ENCODE results near the gene TOP1. TPM values are rescaled to one million over a fixed set of nuclear protein-coding genes. Genes with fewer than 3 reads are reported as not detected.

The TOP1 gene
- total RNA-seq, 1 donor from 2014 or later = 26.2 TPM

DNA sequence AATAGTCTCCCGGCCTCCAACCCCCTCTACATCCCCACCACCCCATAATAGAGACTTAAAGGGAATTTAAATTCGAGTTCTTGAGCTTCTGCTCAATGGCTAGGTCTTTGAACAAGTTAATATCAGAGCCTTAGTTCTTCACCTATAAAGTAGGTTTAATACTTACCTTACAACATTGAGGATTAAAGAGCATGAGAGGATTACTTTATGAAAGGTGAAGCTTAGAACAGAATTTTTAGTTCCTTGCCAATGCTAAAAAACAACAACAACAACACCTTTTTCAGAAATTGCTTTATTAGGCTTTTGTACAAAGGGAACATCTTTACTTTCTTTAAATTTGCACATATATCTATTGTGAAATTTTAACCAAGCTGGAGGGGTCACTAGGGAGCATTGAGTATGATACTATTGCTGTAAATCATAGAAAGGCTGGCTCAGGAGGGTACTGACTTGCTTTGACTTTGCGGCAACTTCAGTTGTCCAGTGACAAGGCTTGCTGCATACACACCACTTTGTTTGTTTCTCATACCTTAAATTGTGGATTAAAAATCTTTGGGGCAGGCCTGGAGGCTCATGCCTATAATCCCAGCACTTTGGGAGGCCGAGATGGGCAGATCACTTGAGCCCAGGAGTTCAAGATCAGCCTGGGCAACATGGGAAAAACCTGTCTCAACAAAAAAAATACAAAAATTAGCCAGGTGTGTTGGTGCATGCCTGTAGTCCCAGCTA is 9.7 kb downstream of the TOP1 start:
- DNase-seq = no peak

DNA sequence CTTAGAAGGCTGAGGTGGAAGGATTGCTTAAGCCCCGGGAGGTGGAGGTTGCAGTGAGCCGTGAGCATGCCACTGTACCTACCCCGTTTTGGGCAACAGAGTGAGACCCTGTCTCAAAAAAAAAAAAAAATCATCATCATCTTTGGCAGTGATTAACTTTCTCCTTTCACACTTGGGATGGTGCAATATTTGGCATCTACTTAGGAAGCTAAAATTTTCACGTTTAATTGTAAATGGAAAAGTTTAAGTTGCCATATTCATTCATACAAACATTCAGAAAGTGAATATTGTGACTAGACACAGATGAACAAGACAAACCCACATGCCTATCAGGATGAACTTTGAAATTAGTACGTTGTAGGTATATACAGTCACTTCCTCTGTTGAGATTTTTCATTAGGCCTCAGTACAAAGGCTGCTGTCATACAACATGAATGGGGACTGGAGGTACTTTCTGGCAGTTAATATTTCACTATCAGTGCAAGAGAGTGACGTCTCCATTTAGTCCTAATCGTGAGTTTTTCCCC is 10.3 kb downstream of the TOP1 start:
- no peak for DNase-seq

DNA sequence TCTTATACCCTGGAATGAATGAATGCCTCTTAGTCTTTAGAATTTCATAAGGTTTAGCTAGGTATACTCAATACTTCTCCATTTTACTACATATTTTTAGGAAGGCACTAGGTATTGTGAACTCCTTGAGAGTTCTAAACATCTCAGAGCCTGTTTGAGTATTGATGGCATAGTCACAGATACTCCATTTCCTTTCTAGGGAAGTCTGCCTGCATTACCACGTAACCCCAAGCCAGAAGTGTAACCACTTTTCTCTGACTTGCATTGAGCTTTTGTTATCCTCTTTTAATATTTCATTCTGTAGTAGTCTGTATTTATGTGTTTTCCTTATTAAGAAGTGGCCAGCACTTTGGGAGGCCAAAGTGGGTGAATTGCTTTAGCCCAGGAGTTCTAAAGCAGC is 12.2 kb downstream of the TOP1 start:
- DNase-seq = no peak

GRCh38 chr20:41041693-41042092 is 13.1 kb downstream of the TOP1 start:
- DNase-seq = no peak

GRCh38 chr20:41044409-41045062 is 15.9 kb downstream of the TOP1 start:
- no peak for DNase-seq

- no peak for DNase-seq
Observed at GRCh38 chr20:41045671-41046070, 17.0 kb downstream of the TOP1 start.

DNA sequence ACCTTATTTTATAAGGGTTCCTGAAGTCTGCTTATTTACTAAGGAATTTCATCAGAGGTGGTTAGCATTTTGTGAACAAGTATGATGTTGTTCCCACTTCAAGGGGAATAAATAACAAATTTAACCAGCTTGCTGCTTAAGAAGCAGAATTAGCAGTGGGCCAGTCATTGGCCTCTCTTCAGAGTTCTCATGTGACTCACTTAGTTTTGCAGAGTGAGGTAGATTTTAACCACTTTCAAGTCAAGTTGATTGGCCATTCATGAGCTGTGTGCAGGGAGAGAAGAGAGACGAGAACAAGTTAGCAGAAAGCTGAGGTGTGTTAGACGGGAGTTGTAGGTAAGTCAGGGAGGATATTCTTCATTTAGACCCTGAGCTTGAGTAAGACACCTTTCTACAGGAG is 18.1 kb downstream of the TOP1 start:
- DNase-seq = no peak

- DNase-seq = no peak
Observed at GRCh38 chr20:41047279-41047974, 18.8 kb downstream of the TOP1 start.

DNA sequence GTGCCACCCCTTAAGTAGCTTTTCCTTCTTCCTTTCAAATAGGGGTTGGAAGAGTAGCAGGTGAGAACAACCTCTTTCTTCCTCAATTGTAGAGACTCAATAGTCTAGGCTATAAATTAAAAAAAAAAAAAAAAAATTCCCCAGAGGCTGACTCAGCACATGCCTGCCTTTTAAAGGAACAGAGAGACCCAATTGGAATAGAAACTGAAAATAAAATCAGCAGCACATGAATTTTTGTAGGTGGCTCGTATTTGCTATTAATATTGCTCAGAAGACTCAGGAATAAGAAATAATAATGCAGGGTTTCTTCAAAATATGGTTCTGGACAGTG is 19.3 kb downstream of the TOP1 start:
- no peak for DNase-seq

GRCh38 chr20:41048461-41049301 is 20.1 kb downstream of the TOP1 start:
- DNase-seq = no peak

GRCh38 chr20:41049451-41049850 is 20.8 kb downstream of the TOP1 start:
- DNase-seq = no peak

GRCh38 chr20:41050361-41051008 is 21.9 kb downstream of the TOP1 start:
- DNase-seq = no peak

- DNase-seq = no peak
Observed at GRCh38 chr20:41051009-41051825, 22.6 kb downstream of the TOP1 start.

GRCh38 chr20:41052742-41053419 is 24.3 kb downstream of the TOP1 start:
- no peak for DNase-seq

- DNase-seq = no peak
Observed at GRCh38 chr20:41054070-41054846, 25.6 kb downstream of the TOP1 start.

DNA sequence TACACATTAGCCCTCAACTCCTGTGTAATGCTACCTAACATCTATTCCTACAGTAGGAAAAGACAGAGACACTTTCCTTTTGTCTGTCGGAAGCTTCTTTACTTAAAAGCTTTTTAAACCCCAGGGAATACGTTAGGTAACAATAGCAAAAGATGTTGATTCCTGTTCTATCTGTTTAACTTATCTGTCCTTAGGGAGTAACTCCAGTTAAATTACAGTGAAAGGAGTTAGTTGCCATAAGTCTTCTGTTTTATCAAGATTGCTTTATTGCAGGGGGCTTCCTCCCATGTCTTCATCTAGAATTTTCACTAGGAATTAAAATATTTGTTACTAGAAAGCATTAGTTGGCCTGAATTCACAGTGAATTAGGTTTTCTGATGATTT is 26.2 kb downstream of the TOP1 start:
- no peak for DNase-seq

DNA sequence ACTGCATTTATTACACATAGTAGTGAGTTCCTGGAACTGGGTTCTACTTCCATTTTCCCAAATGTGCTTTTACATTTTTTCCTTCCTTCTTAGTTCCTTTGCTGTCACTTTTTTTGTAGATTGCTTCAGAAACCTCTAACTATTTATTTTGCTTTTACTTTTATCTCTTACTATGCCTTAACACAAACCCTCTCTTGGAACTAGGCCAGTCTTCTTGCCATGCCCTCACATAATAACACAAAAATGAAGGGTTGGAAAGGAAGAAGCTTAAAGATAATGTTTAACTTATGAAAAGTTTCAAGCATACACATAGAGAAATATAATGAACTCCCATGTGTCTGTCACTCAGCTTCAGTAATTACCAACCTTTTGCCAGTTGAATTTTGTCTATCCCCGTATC is 27.1 kb downstream of the TOP1 start:
- DNase-seq = no peak

DNA sequence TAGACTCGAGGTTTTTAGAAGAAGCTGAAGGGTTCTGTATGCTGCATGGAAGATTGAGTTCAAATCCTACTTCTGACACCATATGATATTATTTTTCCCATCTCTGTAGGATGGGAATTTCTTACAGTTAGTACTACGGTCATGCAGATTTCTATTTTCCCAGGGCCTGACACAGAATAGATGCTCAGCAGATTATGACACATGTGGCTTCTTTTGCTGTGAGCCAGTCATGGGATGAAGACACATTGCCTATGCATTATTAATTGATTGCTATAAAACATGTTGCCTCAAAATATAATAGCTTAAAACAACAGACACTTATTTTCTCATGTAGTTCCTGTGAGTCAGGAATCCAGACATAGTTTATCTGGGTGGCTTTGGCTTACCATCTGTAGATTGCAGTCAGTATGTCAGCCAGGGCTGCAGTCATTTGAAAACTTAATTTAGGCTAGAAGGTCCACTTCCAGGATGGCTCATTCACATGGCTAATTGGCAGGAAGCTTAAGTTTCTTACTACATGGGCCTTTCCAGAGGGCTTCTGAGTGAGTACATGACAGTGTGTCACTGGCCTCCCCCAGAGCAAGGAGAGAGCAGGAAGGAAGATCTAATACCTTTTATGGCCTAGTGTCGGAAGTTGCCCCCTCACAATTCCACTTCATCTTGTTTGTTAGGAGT is 29.5 kb downstream of the TOP1 start:
- no peak for DNase-seq
